GM18498 (cell line): ENCODE results near the gene IRF5.

ENCODE experiments used
- ATAC-seq: cut with Tn5 transposase; IDR thresholded peaks from one replicate; pipeline ENCODE4 v1.9.1; 2021; ENCODE audit warnings: mild to moderate bottlenecking, moderate library complexity; ENCODE audit not compliant: unreplicated experiment

The IRF5 gene, protein sequence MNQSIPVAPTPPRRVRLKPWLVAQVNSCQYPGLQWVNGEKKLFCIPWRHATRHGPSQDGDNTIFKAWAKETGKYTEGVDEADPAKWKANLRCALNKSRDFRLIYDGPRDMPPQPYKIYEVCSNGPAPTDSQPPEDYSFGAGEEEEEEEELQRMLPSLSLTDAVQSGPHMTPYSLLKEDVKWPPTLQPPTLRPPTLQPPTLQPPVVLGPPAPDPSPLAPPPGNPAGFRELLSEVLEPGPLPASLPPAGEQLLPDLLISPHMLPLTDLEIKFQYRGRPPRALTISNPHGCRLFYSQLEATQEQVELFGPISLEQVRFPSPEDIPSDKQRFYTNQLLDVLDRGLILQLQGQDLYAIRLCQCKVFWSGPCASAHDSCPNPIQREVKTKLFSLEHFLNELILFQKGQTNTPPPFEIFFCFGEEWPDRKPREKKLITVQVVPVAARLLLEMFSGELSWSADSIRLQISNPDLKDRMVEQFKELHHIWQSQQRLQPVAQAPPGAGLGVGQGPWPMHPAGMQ

DNA sequence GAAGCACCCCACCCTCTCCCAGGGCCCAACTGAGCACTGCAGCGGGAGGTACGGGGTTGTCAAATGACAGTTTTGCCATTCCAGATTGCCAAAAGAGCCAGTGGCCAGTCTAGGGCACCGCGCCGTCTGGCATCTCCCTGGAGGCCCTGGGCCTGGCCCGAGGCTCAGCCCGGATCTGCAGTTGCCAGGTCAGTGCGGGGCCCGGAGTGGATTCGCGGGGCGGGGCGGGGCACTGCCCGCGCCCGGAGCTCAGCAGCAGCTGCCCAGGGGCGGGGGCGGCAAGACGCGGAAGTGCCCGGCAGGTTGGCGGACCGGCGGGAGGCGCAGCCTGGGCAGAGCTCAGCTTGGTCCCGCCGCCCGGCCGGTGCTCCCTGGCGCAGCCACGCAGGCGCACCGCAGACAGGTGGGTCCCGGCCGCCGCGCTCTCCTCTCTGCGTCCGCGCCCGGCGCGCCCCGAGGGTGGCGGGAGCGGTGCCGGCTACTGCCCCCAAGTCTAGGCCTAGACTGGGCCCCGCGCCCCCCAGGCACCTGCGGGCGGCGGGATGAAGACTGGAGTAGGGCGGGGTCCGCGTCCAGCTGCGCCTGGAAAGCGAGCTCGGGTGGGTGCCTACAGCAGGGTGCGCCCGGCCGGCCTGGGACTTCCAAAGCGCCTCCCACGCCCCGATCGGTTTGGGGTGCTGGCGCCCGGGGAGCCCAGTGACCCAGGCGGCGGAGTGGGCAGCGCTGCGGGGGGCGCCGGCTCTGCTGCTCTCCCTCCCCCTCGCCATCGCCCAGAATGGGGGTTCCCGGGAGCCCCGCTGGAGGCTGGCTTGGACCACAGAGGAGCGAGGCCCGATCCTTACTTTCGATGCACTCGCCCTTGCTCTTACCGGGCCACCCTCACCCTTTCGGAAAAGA is at the start of gene IRF5:
IRF5 (plus strand) TSS at position 281 of the 897 bp plus-strand sequence. CDS start 4,155 bp downstream, outside the sequence.
- ATAC-seq = peak; percentile 17

DNA sequence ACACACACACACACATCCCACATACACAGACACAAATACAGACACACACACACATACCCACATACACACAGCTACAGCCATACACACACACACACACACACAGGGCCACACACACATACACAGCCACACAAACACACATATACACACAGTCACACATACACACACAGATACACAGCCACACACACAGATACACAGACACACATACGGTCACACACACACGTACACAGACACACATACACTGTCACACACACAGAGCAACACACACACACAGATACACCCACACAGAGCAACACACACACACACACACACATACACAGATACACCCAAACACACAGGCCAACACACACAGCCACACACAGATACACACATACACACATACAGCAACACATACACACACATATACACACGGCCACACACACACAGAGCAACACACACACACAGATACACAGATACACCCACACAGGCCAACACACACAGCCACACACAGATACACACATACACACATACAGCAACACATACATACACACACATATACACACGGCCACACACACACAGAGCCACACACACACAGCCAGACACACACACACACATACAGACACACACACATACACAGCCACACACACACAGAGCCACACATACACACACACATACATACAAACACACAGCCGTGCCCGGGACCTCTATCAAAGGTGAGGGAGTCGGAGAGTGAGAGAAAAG is 49.5 kb upstream of the IRF5 start:
- no peak for ATAC-seq

DNA sequence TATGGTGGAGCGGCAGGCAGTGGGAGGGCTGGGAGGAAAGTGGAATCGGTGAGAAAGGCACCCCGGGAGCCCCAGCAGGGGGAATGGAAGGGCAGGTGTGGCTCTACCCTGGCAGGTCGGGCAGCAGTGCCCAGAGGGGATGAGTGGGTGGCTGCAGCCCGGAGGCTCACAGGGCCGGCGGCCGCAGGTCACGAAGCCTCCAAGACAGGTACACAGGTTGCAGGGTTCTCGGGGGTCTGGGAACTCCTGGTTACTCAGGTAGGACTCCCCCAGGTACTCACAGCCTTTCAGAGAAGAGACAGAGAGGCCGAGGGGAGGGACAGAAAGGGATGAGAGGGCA is 49.0 kb upstream of the IRF5 start:
- ATAC-seq = no peak

DNA sequence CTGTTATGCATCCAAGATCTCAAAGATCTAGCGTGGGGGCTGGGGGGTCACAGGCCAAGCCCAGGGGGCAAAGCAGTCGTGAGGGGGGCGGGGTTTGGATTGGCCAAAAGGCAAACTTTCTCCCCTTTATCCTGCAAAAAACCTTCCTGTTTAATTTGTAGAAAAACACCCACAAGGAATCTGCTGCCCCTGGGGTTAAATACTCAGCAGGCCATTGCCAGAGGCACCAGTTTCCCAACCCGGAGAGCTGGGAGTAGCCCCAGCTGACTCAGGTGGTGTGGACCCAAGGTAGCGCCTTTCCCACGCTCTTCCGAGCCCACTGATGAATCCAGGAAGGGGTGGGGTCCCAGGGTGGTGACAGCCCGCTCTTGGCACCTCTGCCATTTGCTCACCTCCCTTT is 48.6 kb upstream of the IRF5 start:
- ATAC-seq = no peak

DNA sequence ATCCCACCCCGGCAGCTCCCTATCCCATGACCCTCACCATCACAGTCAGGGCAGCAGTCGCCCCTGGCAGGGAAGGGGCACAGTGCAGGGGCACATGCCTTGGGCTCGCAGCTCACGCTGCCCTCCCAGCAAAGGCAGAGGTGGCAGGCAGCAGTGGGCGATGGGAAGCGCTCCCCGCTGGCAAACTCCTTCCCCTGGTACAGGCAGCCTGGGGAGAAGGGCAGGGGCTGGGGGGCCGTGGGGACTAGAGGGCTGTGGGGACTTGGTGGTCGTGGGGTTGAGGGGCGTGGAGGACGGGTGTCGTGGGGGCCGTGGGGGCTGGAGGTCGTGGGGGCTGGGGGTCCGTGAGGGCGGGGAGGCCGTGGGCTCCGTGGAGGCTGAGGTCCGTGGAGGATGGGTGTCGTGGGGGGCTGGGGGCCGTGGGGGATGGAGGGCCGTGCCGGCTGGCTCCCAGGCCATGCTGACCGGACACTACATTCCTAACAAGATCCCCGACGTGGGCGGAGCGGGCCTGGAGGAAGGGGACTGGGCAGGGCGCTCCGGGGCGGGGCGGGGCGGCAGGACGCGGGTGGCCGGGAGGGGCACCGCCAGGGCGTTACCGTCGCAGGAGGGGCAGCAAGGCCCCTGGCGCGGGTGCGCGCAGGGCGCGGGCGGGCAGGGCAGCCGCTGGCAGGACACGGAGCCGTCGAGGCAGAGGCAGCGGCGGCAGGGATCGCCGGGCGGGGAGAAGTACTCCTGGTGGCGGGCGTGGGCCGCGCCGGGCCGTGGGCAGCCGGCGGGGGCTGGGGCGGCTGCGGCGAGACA is 47.2 kb upstream of the IRF5 start:
- ATAC-seq = no peak

GRCh38 chr7:128891110-128891941 is 46.4 kb upstream of the IRF5 start:
- no peak for ATAC-seq

GRCh38 chr7:128891942-128892269 is 45.8 kb upstream of the IRF5 start:
- ATAC-seq = no peak

DNA sequence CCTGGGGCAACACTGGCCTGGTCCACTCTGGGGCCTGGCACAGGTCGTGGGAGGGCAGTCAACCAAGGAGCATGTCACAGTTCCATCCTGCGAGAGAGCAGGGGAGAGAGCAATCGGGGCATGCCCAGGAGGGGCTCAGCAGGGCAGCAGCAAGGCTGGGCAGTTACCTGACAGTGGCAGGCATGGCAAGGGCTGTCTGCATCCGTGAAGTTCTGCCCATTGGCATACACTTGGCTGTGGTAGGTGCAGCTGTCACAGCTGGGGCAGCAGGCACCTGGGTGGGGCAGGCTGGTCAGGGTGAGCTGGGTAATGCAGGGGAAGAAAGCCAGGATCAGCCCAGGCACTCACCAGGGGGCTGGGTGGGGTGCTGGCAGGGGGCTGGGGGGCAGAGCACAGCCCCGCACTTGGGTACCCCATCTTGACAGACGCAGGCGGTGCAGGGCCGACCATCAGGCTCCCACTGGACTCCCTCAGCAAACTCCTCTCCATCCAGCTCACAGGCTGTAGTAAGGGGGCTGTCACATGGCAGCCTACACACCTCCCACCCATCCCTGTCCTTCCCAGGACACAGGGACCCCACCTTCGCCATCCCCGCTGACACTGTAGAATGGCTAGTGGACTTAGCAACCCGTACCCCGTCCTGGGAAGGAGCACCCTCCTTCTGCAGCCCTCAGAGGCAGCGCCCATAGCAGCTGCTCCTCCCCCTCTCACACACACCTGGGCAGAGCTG is 45.0 kb upstream of the IRF5 start:
- no peak for ATAC-seq

GRCh38 chr7:128893251-128894100 is 44.3 kb upstream of the IRF5 start:
- ATAC-seq = no peak

- ATAC-seq = no peak
These were observed 43.7 kb upstream of the IRF5 start for GRCh38 chr7:128894101-128894440.

DNA sequence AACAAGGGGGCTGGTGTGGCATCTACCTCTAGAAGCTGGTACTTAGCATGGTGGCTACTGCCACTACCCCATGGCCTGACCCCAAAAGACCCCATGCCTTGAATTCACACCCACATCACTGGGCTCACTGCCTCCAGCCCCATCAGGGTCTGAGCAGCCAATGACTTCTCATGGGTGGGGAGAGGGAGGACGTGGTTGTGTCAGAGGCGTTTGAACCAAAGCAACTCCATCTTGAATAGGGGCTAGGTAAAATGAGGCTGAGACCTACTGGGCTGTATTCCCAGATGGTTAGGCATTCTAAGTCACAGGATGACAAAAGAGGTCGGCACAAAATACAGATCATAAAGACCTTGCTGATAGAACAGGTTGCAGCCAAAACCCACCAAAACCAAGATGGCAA is 42.4 kb upstream of the IRF5 start:
- ATAC-seq = no peak

GRCh38 chr7:128899392-128899791 is 38.3 kb upstream of the IRF5 start:
- no peak for ATAC-seq

GRCh38 chr7:128900237-128900636 is 37.5 kb upstream of the IRF5 start:
- no peak for ATAC-seq

GRCh38 chr7:128902761-128903585 is 34.8 kb upstream of the IRF5 start:
- ATAC-seq = no peak

DNA sequence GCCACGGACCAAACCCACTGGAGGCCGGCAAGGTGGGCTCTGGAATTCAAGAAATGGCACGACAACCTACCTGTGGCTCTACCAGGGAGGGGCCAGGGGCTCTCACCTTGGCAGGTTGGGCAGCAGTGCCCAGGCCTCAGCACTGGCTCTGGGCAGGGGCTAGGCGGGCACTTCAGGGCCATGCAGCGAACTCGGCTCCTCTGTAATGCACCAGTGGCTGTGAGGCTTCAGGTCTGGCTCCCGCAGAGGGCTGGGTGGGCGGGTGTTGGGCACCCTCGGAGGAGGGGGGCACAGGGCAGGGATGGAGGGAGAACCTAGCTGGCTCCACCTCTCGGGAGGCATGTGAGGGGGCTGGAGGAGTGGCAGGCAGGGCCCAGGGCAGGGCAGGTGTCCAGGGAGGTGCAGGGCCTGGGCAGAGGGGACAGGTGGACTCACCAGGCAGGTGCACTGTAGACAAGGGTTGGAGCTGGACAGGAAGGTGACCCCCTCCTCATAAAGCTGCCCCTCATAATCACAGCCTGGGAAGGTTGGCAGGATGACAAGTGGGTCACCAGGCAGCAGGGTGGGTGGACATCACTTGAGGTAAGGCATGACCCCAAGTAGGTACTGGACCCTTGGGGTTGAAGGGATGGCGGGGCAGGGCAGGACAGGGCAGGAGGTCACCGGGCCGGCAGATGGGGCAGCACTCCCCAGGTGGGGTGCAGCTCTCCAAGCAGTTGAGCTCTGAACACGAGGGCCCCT is 33.9 kb upstream of the IRF5 start:
- ATAC-seq = no peak

GRCh38 chr7:128904381-128905197 is 33.1 kb upstream of the IRF5 start:
- ATAC-seq = peak; percentile 60
